Pancreas (tissue), 10 donors: Measurements from ENCODE around the gene NEMP2. TPM values are rescaled to one million over a fixed set of nuclear protein-coding genes. Genes with fewer than 3 reads are reported as not detected.
"Not testable (repeated sequence)": the region's sequence is repeated elsewhere in the genome, so short reads cannot be mapped to it uniquely, and the experiment has no call there.

Experiments used
- ATAC-seq, 4 donors: fragments of 200-7000 bp; cut with Tn5 transposase; one replicate each; pipeline versions ENCODE4 v1.8.0 to v1.9.1; 2020; ENCODE audit warnings: mild to moderate bottlenecking in 4 of 4, moderate library complexity in 4 of 4
- DNase-seq, 6 donors: peaks; one replicate each; pipeline ENCODE4 v3.0.0-alpha.2; 2020
- FAIRE-seq: peaks from 2 replicates; lab custom pipeline; 2012; peaks lifted over from hg19 to GRCh38; lab: Jason Lieb, UNC
- H3K27ac ChIP-seq, 4 donors: fragments of 200-600 bp; sonication (generic); 1 replicate in 3 of 4; 2 replicates in 1 of 4; pipeline versions ENCODE4 v1.5.0 to v1.8.0; 2020
- H3K27me3 ChIP-seq, 4 donors: fragments of 200-600 bp; one replicate each; pipeline ENCODE4 v1.8.0; 2021
- H3K36me3 ChIP-seq, 3 donors: fragments of 200-600 bp; sonication (generic) in 1 of 3; one replicate each; pipeline versions ENCODE4 v1.5.0 to v1.8.0; 2020 to 2021
- H3K4me1 ChIP-seq, 3 donors: fragments of 200-600 bp; one replicate each; pipeline ENCODE4 v1.8.0; 2021
- H3K4me3 ChIP-seq, 4 donors: fragments of 200-600 bp; sonication (generic) in 2 of 4; one replicate each; pipeline versions ENCODE4 v1.5.0 to v1.8.0; 2020 to 2021
- H3K9me3 ChIP-seq, 4 donors: fragments of 200-600 bp; one replicate each; pipeline ENCODE4 v1.8.0; 2021
- WGBS, 2 donors: extraction: QIAGEN DNeasy Blood & Tissue Kit; methylation state at CpG; one replicate each; pipeline ENCODE4 v1.1.7; 2013; 5-methylcytosine and 5-hydroxymethylcytosine counted together
- intact Hi-C, 3 donors: fragments of 100-400 bp; cut with DNase I; formaldehyde crosslinking; loops; one replicate each; pipeline versions ENCODE4 v1.11.1 to v1.14.2; 2022
- polyA plus RNA-seq, 2 donors: library from polyadenylated mRNA; stranded (reverse); fragments of 200-250 nt; gene quantifications; one replicate each; pipeline ENCODE4 v1.2.3, GENCODE V29; 2013
- total RNA-seq, 6 donors: library from RNA; stranded (reverse); fragmentation: NEBNext Ultra II Directional in 4 of 6; extraction: Animal tissue kit (Norgen Biotek cat#: 25700) in 4 of 6; gene quantifications; one replicate each; pipeline versions ENCODE4 v1.2.1 to v1.2.4, GENCODE V29; 2021 to 2023
- TF ChIP-seq, protein P1 (sequence below), 4 donors: fragments of 200-600 bp; sonication (generic) in 3 of 4; IDR thresholded peaks; one replicate each; pipeline versions ENCODE4 v1.5.0 to v1.8.0; 2021; ENCODE audit warnings: antibody characterized with exemption in 4 of 4
- donor health status: healthy with polysubstance abuse.
- donor health status: DM: no; HTN: no; CAD: no; lungs with moderate emphysema.
- donor health status: DM: no; HTN: no; CAD: no.
- donor health status: control.
- donor health status: control.
- donor health status: Bipolar disorder and iron deficiency.
- donor health status: DM: yes; HTN: yes; CAD: no.
- donor health status: DM: no; HTN: no; CAD: no.
- donor health status: DM: no; HTN: no; CAD: no.
- donor health status: DM: yes; HTN: yes; CAD: no.

NEMP2 gene
- total and polyA plus RNA-seq, 8 donors, result 0.42 to 3.1 (median 1.2) TPM

DNA sequence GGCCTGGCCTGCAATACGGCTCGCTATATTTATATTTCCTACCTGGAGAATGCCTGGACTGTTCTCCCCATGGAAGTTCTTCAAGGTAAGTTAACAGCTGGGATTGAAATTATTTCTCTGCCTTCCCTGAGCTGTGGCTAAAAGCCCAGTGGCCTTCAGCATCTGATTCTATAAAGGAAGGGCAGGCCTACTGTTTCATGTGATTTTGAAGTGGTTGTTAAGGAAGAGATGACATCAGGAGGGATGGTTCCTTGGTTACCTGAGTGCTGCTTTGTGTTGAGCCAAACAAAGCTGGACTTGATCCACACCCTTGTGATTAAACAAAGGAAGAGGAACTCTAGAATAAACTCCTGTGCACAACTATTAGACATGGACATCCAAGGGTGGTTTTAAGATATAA lies 64.8 kb downstream of the NEMP2 start:
- H3K27me3 ChIP-seq, result no peaks in the 10 kb centered on the region
- H3K4me3 ChIP-seq, result no peak overlapping the region
- peaks cover 0 to 15% (median 12%) of the 10 kb centered on the region in 3 donors for H3K4me1 ChIP-seq
- WGBS, 2 donors, result 75 to 83% methylated on average over 2 of the region's 2 CpGs
- intact Hi-C loops, result no loop called here
- H3K36me3 ChIP-seq, result no peaks in the 10 kb centered on the region
- no peaks in the 10 kb centered on the region for H3K9me3 ChIP-seq
- ATAC-seq (peak in 3 of 4 donors; percentile 69 to 92 (median 86)), DNase-seq (peak in 1 of 6 donors; percentile 8), FAIRE-seq (peak; percentile 91)
- peak overlapping the region in 2 of 4 donors; percentile 4 to 42 for H3K27ac ChIP-seq
- TF ChIP-seq, protein P1, sequence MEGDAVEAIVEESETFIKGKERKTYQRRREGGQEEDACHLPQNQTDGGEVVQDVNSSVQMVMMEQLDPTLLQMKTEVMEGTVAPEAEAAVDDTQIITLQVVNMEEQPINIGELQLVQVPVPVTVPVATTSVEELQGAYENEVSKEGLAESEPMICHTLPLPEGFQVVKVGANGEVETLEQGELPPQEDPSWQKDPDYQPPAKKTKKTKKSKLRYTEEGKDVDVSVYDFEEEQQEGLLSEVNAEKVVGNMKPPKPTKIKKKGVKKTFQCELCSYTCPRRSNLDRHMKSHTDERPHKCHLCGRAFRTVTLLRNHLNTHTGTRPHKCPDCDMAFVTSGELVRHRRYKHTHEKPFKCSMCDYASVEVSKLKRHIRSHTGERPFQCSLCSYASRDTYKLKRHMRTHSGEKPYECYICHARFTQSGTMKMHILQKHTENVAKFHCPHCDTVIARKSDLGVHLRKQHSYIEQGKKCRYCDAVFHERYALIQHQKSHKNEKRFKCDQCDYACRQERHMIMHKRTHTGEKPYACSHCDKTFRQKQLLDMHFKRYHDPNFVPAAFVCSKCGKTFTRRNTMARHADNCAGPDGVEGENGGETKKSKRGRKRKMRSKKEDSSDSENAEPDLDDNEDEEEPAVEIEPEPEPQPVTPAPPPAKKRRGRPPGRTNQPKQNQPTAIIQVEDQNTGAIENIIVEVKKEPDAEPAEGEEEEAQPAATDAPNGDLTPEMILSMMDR (IDR thresholded peaks at IDR 0.05), result no peak

DNA sequence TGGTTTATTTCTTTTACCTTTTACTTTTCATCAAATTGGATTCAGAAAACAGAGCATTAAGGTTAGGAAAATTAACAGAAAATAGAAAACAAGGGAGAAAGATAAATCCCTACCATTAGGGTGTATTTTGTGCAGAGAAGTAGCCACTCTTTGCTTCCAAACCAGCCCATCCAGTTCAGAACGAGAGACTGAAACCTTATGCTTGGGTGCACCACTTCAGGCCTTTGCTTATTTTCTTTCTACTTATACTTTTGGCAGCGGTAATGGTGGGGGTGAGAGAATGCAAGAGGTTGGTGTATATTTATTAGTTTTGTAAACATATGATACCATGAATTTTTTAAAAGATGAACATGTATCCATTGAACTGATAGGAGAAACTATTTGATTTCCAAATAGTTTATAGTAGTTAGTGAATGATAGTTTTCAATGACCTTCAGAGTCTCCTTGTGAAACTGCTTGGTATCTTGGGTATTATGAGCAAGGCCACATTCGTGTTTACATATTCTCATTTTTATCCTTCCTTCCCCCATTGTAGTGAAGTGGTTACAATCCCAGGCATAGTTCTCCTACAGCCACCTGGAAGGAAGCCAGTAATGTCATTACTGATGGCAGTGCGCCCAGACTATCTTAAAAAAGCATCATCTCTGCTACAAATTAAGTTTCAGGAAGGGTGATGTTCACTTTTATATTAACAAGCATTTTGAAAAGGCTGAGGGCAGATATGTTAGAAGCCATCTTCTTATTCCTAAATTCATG lies 65.5 kb downstream of the NEMP2 start:
- peak; percentile 50 to 90 (median 86) for ATAC-seq
- peak in 4 of 6 donors; percentile 34 to 66 (median 38) for DNase-seq
- WGBS, 2 donors, result 35 to 42% methylated on average over 4 of the region's 4 CpGs
- Histone ChIP-seq H3K4me3 (no peak overlapping the region), H3K36me3 (no peaks in the 10 kb centered on the region), H3K4me1 (peaks cover 0 to 15% (median 12%) of the 10 kb centered on the region in 3 donors), H3K9me3 (no peaks in the 10 kb centered on the region), H3K27me3 (no peaks in the 10 kb centered on the region), H3K27ac (peak overlapping the region in 2 of 4 donors; percentile 42 to 53)
- intact Hi-C loops, result no loop called here
- TF ChIP-seq, protein P1 (IDR thresholded peaks at IDR 0.05), result no peak
- peak; percentile 97 for FAIRE-seq

DNA sequence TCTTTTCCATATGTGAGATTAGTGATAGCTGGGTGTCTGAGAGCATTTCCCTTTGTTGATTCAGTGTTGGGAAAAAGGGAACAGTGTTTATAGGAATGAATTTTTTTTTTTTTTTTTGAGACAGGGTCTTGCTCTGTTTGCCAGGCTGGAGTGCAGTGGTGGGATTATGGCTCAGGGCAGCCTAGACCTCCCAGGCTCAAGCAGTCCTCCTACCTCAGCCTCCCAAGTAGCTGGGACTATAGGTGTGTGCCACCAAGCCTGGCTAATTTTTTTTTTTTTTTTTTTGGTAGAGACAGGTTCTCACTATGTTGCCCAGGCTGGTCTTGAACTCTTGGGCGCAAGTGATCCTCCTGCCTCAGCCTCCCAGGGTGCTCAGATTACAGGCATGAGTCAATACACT lies 66.2 kb downstream of the NEMP2 start:
- H3K36me3 ChIP-seq, intact Hi-C loops, H3K27me3 ChIP-seq, ATAC-seq, FAIRE-seq, H3K9me3 ChIP-seq, H3K4me3 ChIP-seq, DNase-seq: not testable (repeated sequence)
- peaks cover 0 to 15% (median 12%) of the 10 kb centered on the region in 3 donors for H3K4me1 ChIP-seq
- peak overlapping the region in 1 of 4 donors; percentile 53 for H3K27ac ChIP-seq
- 97 to 100% methylated on average over 1 of the region's 1 CpG for WGBS, 2 donors

DNA sequence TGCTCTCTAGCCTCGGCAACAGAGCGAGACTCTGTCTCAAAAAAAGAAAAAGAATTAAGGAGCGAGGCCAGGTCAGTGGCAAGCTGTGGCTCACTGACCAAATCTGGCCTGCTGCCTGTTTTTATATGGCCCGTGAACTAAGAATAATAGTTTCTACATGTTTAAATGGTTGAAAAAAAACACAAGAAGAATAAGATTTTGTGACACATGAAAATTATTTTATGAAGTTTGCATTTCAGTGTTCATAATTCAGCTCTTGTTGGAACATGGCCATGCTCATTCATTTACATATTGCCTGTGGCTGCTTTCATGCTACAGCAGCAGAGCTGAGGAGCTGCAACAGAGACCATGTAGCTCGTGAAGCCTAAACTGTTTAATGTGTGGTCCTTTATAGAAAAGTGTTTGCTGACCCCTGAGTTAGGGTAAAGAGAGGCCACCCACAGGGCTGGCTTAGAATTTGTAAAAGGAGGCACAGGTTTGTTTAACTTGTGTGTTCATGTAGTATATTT lies 66.9 kb downstream of the NEMP2 start:
- Histone ChIP-seq H3K4me3 (no peak overlapping the region), H3K9me3 (no peaks in the 10 kb centered on the region), H3K36me3 (no peaks in the 10 kb centered on the region), H3K4me1 (peaks cover 0 to 15% (median 12%) of the 10 kb centered on the region in 3 donors), H3K27ac (peak overlapping the region in 1 of 4 donors; percentile 53), H3K27me3 (no peaks in the 10 kb centered on the region)
- TF ChIP-seq, protein P1 (IDR thresholded peaks at IDR 0.05), result no peak
- 80% methylated on average over 5 of the region's 5 CpGs for WGBS, 2 donors
- FAIRE-seq (no peak), DNase-seq (no peak), ATAC-seq (no peak)
- intact Hi-C loops, result no loop called here

DNA sequence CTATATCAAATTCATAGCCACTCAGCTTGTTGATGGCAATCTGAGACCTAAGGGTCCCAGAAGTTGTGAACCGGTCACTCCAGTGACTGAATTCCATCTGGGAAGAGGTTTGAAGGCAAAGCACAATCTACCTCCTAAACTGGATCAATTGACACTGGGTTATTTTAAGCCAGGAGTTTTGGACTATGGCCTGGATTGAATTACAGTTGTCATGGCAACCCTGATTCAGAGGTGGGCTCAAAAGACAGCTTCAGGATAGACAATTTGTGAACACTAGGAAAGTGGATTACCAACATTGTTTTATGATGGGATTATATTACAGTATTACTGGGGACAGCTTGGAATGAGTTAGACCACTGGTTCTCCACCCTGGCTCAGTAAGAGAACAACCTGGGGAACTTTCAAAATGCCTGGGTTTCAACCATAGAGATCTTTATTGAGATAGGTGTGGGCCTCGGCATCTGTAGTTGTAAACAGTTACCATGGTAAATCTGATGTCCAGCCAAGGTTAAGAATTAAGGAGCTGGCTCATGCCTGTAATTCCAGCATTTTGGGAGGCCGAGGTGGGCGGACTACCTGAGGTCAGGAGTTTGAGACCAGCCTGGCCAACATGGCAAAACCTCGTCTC lies 67.6 kb downstream of the NEMP2 start:
- Histone ChIP-seq H3K27me3 (no peaks in the 10 kb centered on the region), H3K9me3 (no peaks in the 10 kb centered on the region), H3K36me3 (no peaks in the 10 kb centered on the region), H3K27ac (peak overlapping the region in 1 of 4 donors; percentile 7), H3K4me1 (peaks cover 0 to 15% (median 12%) of the 10 kb centered on the region in 3 donors), H3K4me3 (no peak overlapping the region)
- FAIRE-seq (no peak), ATAC-seq (no peak), DNase-seq (no peak)
- intact Hi-C loops, result no loop called here
- TF ChIP-seq, protein P1 (IDR thresholded peaks at IDR 0.05), result no peak
- WGBS, 2 donors, result 86 to 90% methylated on average over 5 of the region's 5 CpGs
